ENCODE data around the gene WRNIP1. TPM values are rescaled to one million over a fixed set of nuclear protein-coding genes. Genes with fewer than 3 reads are reported as not detected.

The WRNIP1 gene
- total and polyA plus RNA-seq, 2 of the 13 experiments (the other 11 are each of a cell fraction or from before 2014, with no cell fraction given): 77.7 to 90.3 TPM

DNA sequence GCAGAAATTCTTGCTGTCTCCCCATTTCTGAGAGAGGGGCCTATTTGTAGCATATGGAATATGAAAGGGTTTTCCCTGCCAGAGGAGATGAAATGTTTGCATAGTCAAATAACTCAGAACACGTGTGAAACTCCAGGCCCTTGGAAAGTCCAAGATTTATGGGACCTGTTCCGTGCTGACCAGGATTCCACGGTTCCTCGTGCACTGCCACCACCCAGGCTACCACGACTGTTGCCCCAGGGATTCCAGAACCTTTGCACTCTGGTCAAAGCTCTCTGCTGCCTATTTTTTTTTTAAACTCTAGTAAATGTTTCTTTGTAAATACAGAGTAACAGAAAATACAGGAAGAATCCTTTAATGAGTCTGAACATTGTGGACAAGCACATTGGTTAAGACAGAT, 49.5 kb upstream of the WRNIP1 start (continued):
- 0 out of 2 replicates have a peak, but pooled peaks have one; percentile 33 for TF ChIP-seq ZMYM4 (CRISPR knock-in tag; IDR thresholded peaks at IDR 0.05)
- no peak for TF ChIP-seq KLF6 (CRISPR knock-in tag; IDR thresholded peaks at IDR 0.05)
- TF ChIP-seq NFIB (CRISPR knock-in tag; IDR thresholded peaks at IDR 0.05; ENCODE audit: borderline replicate concordance): no peak
- TF ChIP-seq MIER3 (CRISPR knock-in tag; IDR thresholded peaks at IDR 0.05; ENCODE audit: borderline replicate concordance): no peak
- TF ChIP-seq, protein P1, sequence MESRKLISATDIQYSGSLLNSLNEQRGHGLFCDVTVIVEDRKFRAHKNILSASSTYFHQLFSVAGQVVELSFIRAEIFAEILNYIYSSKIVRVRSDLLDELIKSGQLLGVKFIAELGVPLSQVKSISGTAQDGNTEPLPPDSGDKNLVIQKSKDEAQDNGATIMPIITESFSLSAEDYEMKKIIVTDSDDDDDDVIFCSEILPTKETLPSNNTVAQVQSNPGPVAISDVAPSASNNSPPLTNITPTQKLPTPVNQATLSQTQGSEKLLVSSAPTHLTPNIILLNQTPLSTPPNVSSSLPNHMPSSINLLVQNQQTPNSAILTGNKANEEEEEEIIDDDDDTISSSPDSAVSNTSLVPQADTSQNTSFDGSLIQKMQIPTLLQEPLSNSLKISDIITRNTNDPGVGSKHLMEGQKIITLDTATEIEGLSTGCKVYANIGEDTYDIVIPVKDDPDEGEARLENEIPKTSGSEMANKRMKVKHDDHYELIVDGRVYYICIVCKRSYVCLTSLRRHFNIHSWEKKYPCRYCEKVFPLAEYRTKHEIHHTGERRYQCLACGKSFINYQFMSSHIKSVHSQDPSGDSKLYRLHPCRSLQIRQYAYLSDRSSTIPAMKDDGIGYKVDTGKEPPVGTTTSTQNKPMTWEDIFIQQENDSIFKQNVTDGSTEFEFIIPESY (CRISPR knock-in tag; IDR thresholded peaks at IDR 0.05): no peak
- TF ChIP-seq, protein P2, sequence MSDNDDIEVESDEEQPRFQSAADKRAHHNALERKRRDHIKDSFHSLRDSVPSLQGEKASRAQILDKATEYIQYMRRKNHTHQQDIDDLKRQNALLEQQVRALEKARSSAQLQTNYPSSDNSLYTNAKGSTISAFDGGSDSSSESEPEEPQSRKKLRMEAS (IDR thresholded peaks at IDR 0.05): peak; percentile 62; the same call in 1 of the 2 replicates
- peak; percentile 27; the same call in 1 of the 2 replicates for TF ChIP-seq SAP130 (CRISPR knock-in tag; IDR thresholded peaks at IDR 0.05; ENCODE audit: low read depth)
- TF ChIP-seq, protein P3, sequence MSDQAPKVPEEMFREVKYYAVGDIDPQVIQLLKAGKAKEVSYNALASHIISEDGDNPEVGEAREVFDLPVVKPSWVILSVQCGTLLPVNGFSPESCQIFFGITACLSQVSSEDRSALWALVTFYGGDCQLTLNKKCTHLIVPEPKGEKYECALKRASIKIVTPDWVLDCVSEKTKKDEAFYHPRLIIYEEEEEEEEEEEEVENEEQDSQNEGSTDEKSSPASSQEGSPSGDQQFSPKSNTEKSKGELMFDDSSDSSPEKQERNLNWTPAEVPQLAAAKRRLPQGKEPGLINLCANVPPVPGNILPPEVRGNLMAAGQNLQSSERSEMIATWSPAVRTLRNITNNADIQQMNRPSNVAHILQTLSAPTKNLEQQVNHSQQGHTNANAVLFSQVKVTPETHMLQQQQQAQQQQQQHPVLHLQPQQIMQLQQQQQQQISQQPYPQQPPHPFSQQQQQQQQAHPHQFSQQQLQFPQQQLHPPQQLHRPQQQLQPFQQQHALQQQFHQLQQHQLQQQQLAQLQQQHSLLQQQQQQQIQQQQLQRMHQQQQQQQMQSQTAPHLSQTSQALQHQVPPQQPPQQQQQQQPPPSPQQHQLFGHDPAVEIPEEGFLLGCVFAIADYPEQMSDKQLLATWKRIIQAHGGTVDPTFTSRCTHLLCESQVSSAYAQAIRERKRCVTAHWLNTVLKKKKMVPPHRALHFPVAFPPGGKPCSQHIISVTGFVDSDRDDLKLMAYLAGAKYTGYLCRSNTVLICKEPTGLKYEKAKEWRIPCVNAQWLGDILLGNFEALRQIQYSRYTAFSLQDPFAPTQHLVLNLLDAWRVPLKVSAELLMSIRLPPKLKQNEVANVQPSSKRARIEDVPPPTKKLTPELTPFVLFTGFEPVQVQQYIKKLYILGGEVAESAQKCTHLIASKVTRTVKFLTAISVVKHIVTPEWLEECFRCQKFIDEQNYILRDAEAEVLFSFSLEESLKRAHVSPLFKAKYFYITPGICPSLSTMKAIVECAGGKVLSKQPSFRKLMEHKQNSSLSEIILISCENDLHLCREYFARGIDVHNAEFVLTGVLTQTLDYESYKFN (CRISPR knock-in tag; conservative IDR thresholded peaks at IDR 0.05): peak; percentile 65
- TF ChIP-seq, protein P4, sequence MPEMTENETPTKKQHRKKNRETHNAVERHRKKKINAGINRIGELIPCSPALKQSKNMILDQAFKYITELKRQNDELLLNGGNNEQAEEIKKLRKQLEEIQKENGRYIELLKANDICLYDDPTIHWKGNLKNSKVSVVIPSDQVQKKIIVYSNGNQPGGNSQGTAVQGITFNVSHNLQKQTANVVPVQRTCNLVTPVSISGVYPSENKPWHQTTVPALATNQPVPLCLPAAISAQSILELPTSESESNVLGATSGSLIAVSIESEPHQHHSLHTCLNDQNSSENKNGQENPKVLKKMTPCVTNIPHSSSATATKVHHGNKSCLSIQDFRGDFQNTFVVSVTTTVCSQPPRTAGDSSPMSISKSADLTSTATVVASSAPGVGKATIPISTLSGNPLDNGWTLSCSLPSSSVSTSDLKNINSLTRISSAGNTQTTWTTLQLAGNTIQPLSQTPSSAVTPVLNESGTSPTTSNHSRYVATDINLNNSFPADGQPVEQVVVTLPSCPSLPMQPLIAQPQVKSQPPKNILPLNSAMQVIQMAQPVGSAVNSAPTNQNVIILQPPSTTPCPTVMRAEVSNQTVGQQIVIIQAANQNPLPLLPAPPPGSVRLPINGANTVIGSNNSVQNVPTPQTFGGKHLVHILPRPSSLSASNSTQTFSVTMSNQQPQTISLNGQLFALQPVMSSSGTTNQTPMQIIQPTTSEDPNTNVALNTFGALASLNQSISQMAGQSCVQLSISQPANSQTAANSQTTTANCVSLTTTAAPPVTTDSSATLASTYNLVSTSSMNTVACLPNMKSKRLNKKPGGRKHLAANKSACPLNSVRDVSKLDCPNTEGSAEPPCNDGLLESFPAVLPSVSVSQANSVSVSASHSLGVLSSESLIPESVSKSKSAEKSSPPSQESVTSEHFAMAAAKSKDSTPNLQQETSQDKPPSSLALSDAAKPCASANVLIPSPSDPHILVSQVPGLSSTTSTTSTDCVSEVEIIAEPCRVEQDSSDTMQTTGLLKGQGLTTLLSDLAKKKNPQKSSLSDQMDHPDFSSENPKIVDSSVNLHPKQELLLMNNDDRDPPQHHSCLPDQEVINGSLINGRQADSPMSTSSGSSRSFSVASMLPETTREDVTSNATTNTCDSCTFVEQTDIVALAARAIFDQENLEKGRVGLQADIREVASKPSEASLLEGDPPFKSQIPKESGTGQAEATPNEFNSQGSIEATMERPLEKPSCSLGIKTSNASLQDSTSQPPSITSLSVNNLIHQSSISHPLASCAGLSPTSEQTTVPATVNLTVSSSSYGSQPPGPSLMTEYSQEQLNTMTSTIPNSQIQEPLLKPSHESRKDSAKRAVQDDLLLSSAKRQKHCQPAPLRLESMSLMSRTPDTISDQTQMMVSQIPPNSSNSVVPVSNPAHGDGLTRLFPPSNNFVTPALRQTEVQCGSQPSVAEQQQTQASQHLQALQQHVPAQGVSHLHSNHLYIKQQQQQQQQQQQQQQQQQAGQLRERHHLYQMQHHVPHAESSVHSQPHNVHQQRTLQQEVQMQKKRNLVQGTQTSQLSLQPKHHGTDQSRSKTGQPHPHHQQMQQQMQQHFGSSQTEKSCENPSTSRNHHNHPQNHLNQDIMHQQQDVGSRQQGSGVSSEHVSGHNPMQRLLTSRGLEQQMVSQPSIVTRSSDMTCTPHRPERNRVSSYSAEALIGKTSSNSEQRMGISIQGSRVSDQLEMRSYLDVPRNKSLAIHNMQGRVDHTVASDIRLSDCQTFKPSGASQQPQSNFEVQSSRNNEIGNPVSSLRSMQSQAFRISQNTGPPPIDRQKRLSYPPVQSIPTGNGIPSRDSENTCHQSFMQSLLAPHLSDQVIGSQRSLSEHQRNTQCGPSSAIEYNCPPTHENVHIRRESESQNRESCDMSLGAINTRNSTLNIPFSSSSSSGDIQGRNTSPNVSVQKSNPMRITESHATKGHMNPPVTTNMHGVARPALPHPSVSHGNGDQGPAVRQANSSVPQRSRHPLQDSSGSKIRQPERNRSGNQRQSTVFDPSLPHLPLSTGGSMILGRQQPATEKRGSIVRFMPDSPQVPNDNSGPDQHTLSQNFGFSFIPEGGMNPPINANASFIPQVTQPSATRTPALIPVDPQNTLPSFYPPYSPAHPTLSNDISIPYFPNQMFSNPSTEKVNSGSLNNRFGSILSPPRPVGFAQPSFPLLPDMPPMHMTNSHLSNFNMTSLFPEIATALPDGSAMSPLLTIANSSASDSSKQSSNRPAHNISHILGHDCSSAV (CRISPR knock-in tag; IDR thresholded peaks at IDR 0.05; ENCODE audit: borderline replicate concordance): no peak
- peak; percentile 45; the same call in 1 of the 2 replicates for TF ChIP-seq HDAC1 (CRISPR knock-in tag; IDR thresholded peaks at IDR 0.05)
- TF ChIP-seq RNF2 (conservative IDR thresholded peaks at IDR 0.05; ENCODE audit: low read depth): 0 out of 2 replicates have a peak, but pooled peaks have one; percentile 36
- no peak for TF ChIP-seq ZNF274 (CRISPR knock-in tag; IDR thresholded peaks at IDR 0.05)
- TF ChIP-seq ZNF761 (CRISPR knock-in tag; conservative IDR thresholded peaks at IDR 0.05): no peak
- TF ChIP-seq FOXA3 (CRISPR knock-in tag; IDR thresholded peaks at IDR 0.05): 0 out of 2 replicates have a peak, but pooled peaks have one; percentile 12
- TF ChIP-seq, protein P5, sequence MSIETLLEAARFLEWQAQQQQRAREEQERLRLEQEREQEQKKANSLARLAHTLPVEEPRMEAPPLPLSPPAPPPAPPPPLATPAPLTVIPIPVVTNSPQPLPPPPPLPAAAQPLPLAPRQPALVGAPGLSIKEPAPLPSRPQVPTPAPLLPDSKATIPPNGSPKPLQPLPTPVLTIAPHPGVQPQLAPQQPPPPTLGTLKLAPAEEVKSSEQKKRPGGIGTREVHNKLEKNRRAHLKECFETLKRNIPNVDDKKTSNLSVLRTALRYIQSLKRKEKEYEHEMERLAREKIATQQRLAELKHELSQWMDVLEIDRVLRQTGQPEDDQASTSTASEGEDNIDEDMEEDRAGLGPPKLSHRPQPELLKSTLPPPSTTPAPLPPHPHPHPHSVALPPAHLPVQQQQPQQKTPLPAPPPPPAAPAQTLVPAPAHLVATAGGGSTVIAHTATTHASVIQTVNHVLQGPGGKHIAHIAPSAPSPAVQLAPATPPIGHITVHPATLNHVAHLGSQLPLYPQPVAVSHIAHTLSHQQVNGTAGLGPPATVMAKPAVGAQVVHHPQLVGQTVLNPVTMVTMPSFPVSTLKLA (IDR thresholded peaks at IDR 0.05): 0 out of 2 replicates have a peak, but pooled peaks have one; percentile 15

Data from HepG2 (cell line).